Parathyroid adenoma (tissue), 2 donors: ENCODE data around the gene DSCAML1.

Source experiments
- H2AFZ ChIP-seq: fragments of 300-600 bp; sonication (generic); one replicate; pipeline ENCODE4 v1.7.0; 2017; ENCODE audit warnings: antibody characterized with exemption, mild to moderate bottlenecking
- H3K27ac ChIP-seq: fragments of 300-600 bp; sonication (generic); one replicate; pipeline ENCODE4 v1.7.0; 2017
- H3K27me3 ChIP-seq: fragments of 300-600 bp; sonication (generic); one replicate; pipeline ENCODE4 v1.7.0; 2017; ENCODE audit warnings: low read length; ENCODE audit not compliant: control insufficient read depth, insufficient read depth
- H3K36me3 ChIP-seq: fragments of 300-600 bp; sonication (generic); one replicate; pipeline ENCODE4 v1.7.0; 2017; ENCODE audit warnings: low read length; ENCODE audit not compliant: control insufficient read depth, insufficient read depth
- H3K4me1 ChIP-seq: fragments of 300-600 bp; sonication (generic); one replicate; pipeline ENCODE4 v1.7.0; 2017; ENCODE audit warnings: control low read depth
- H3K4me2 ChIP-seq: fragments of 300-600 bp; sonication (generic); one replicate; pipeline ENCODE4 v1.7.0; 2017; ENCODE audit warnings: low read length
- H3K4me3 ChIP-seq: fragments of 300-600 bp; sonication (generic); one replicate; pipeline ENCODE4 v1.7.0; 2017; ENCODE audit warnings: low read depth, low read length
- H3K79me2 ChIP-seq: fragments of 300-600 bp; sonication (generic); one replicate; pipeline ENCODE4 v1.7.0; 2017; ENCODE audit warnings: control low read depth
- H3K9ac ChIP-seq: fragments of 300-600 bp; sonication (generic); one replicate; pipeline ENCODE4 v1.7.0; 2017; ENCODE audit warnings: mild to moderate bottlenecking
- H3K9me3 ChIP-seq: fragments of 300-600 bp; sonication (generic); one replicate; pipeline ENCODE4 v1.7.0; 2017; ENCODE audit warnings: low read length; ENCODE audit not compliant: control insufficient read depth
- CTCF ChIP-seq: fragments of 300-600 bp; sonication (generic); IDR thresholded peaks from one replicate; pipeline ENCODE4 v1.7.0; 2017; ENCODE audit warnings: antibody characterized with exemption, mild to moderate bottlenecking
- donor health status: primary hyperparathyroidism.

Gene DSCAML1

GRCh38 chr11:117519170-117519569 is 277.8 kb downstream of the DSCAML1 start:
- H3K4me3 ChIP-seq, result no peak overlapping the region
- H3K4me1 ChIP-seq, result no peaks in the 10 kb centered on the region
- no peak overlapping the region for H3K27ac ChIP-seq
- H3K36me3 ChIP-seq, result no peaks in the 10 kb centered on the region
- H3K27me3 ChIP-seq, result no peaks in the 10 kb centered on the region
- TF ChIP-seq CTCF, result no peak
- no peak overlapping the region for H3K9ac ChIP-seq
- no peak overlapping the region for H2AFZ ChIP-seq
- no peak overlapping the region for H3K4me2 ChIP-seq
- H3K79me2 ChIP-seq, result no peaks in the 10 kb centered on the region
- H3K9me3 ChIP-seq, result no peaks in the 10 kb centered on the region

- Histone ChIP-seq H3K9me3 (no peaks in the 10 kb centered on the region), H3K4me1 (no peaks in the 10 kb centered on the region), H3K27me3 (no peaks in the 10 kb centered on the region), H2AFZ (no peak overlapping the region), H3K27ac (no peak overlapping the region), H3K4me3 (no peak overlapping the region), H3K36me3 (no peaks in the 10 kb centered on the region), H3K79me2 (no peaks in the 10 kb centered on the region), H3K4me2 (no peak overlapping the region), H3K9ac (no peak overlapping the region)
- no peak for TF ChIP-seq CTCF
Observed at GRCh38 chr11:117518455-117518854, 278.6 kb downstream of the DSCAML1 start.

- no peak for TF ChIP-seq CTCF
- Histone ChIP-seq H3K27ac (no peak overlapping the region), H3K9ac (no peak overlapping the region), H3K27me3 (no peaks in the 10 kb centered on the region), H3K4me2 (no peak overlapping the region), H3K4me3 (no peak overlapping the region), H3K79me2 (no peaks in the 10 kb centered on the region), H3K9me3 (no peaks in the 10 kb centered on the region), H3K36me3 (no peaks in the 10 kb centered on the region), H3K4me1 (no peaks in the 10 kb centered on the region), H2AFZ (no peak overlapping the region)
Observed at GRCh38 chr11:117517097-117517496, 279.9 kb downstream of the DSCAML1 start.

GRCh38 chr11:117515892-117516787 is 280.9 kb downstream of the DSCAML1 start:
- Histone ChIP-seq H3K4me1 (no peaks in the 10 kb centered on the region), H3K27ac (no peak overlapping the region), H3K9me3 (no peaks in the 10 kb centered on the region), H3K9ac (no peak overlapping the region), H2AFZ (no peak overlapping the region), H3K4me3 (no peak overlapping the region), H3K4me2 (no peak overlapping the region), H3K36me3 (no peaks in the 10 kb centered on the region), H3K27me3 (no peaks in the 10 kb centered on the region), H3K79me2 (no peaks in the 10 kb centered on the region)
- no peak for TF ChIP-seq CTCF

- no peak overlapping the region for H3K9ac ChIP-seq
- no peaks in the 10 kb centered on the region for H3K9me3 ChIP-seq
- H3K4me2 ChIP-seq, result no peak overlapping the region
- H2AFZ ChIP-seq, result no peak overlapping the region
- H3K27ac ChIP-seq, result no peak overlapping the region
- H3K79me2 ChIP-seq, result no peaks in the 10 kb centered on the region
- no peaks in the 10 kb centered on the region for H3K4me1 ChIP-seq
- H3K4me3 ChIP-seq, result no peak overlapping the region
- H3K36me3 ChIP-seq, result no peaks in the 10 kb centered on the region
- TF ChIP-seq CTCF, result no peak
- H3K27me3 ChIP-seq, result no peaks in the 10 kb centered on the region
Observed at GRCh38 chr11:117514256-117514655, 282.8 kb downstream of the DSCAML1 start.
